NT2/D1 (cell line): ENCODE data around the gene IFT25.

Source experiments
- DNase-seq: peaks from one replicate; pipeline ENCODE4 v3.0.0-alpha.2; 2011; ENCODE audit warnings: low read depth, low spot score
- H3K27me3 ChIP-seq: 2 replicates; pipeline ENCODE4 v1.6.0; 2011; ENCODE audit warnings: mild to moderate bottlenecking; ENCODE audit not compliant: insufficient read length, insufficient read depth
- H3K36me3 ChIP-seq: 2 replicates; pipeline ENCODE4 v1.6.1; 2011; ENCODE audit warnings: mild to moderate bottlenecking, low read length, mixed read lengths; ENCODE audit not compliant: insufficient read depth, insufficient read length
- H3K4me1 ChIP-seq: 2 replicates; pipeline ENCODE4 v1.5.1; 2011; ENCODE audit not compliant: insufficient read depth, insufficient read length
- H3K4me3 ChIP-seq: 2 replicates; pipeline ENCODE4 v1.5.1; 2011; ENCODE audit warnings: low read depth; ENCODE audit not compliant: insufficient read length
- H3K9ac ChIP-seq: 2 replicates; pipeline ENCODE4 v1.6.0; 2011; ENCODE audit warnings: low read depth; ENCODE audit not compliant: insufficient read length
- H3K9me3 ChIP-seq: 2 replicates; pipeline ENCODE4 v1.5.1; 2011; ENCODE audit warnings: mild to moderate bottlenecking, low read length; ENCODE audit not compliant: insufficient read depth
- SUZ12 ChIP-seq: IDR thresholded peaks from 2 replicates; pipeline ENCODE4 v1.6.1; 2011; ENCODE audit not compliant: insufficient read length, insufficient read depth; ENCODE audit errors: extremely low read depth
- YY1 ChIP-seq: IDR thresholded peaks from 2 replicates; pipeline ENCODE4 v1.6.1; 2011; ENCODE audit not compliant: insufficient read length, insufficient read depth
- ZNF274 ChIP-seq: IDR thresholded peaks from 2 replicates; pipeline ENCODE4 v1.6.1; 2011; ENCODE audit warnings: mild to moderate bottlenecking, low read depth, low read length

IFT25 gene

DNA sequence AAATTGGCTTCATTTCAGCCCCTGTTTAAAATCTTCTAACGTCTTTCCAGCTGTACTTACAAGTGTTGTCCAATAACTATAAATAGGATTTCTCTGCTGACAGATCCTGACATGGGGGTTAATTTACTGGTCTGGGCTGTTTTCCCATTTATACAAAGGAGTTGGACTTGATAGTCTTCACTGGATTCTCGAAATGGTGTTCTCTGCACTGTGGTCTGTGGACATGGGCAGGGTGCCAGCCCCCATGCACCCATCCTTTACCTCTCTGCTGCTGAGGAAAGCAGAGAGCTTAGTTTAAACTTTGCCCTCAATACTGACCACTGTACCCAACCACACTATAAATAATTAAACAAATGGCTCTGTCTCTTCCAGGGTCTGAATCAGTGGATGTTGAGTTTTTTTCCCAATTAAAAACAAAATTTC lies 46.3 kb downstream of the IFT25 start:
- TF ChIP-seq SUZ12 (no peak), YY1 (no peak), ZNF274 (no peak)
- peaks cover 11% of the 10 kb centered on the region for H3K4me1 ChIP-seq
- no peaks in the 10 kb centered on the region for H3K27me3 ChIP-seq
- H3K9me3 ChIP-seq: no peaks in the 10 kb centered on the region
- DNase-seq: no peak
- H3K36me3 ChIP-seq: no peaks in the 10 kb centered on the region
- no peak overlapping the region for H3K9ac ChIP-seq
- no peak overlapping the region for H3K4me3 ChIP-seq

DNA sequence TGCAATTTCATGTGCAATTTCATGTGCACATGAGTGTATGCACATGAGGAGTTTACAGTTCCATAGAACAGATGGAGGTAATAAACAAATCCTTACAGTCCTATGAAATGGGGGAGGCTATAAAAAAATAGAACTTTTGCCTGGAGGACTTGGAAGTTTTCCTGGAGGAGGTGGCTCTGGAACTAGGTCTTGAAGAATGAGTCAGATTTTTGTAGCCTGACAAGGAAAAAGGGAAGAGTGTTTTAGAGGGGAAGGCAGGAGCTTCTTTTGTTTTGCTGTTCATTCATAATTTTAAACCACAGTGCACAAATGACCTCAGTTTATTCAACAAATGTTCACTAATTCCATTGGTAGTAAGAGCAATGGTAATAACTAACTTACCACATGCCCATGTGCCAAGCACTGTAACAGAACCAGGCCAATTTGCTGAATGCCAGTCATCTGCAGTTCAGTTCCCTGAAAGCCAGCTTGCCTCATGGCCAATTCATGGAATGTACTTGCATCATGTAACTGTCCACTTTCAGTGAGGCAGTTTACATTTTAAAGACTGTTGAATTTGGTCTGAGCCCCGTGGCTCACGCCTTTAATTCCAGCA lies 48.8 kb downstream of the IFT25 start:
- Histone ChIP-seq H3K36me3 (no peaks in the 10 kb centered on the region), H3K9me3 (no peaks in the 10 kb centered on the region), H3K27me3 (no peaks in the 10 kb centered on the region), H3K4me1 (peaks cover 3% of the 10 kb centered on the region), H3K9ac (no peak overlapping the region), H3K4me3 (no peak overlapping the region)
- DNase-seq: no peak
- TF ChIP-seq YY1: no peak
- TF ChIP-seq ZNF274: no peak
- TF ChIP-seq SUZ12: no peak

- H3K4me3 ChIP-seq: no peak overlapping the region
- TF ChIP-seq SUZ12: no peak
- no peak for TF ChIP-seq ZNF274
- no peak for TF ChIP-seq YY1
- no peak for DNase-seq
- H3K27me3 ChIP-seq: no peaks in the 10 kb centered on the region
- H3K9ac ChIP-seq: no peak overlapping the region
- H3K36me3 ChIP-seq: no peaks in the 10 kb centered on the region
- peaks cover 3% of the 10 kb centered on the region for H3K4me1 ChIP-seq
- no peaks in the 10 kb centered on the region for H3K9me3 ChIP-seq
Observed at GRCh38 chr1:53895421-53895820, 50.1 kb downstream of the IFT25 start.

DNA sequence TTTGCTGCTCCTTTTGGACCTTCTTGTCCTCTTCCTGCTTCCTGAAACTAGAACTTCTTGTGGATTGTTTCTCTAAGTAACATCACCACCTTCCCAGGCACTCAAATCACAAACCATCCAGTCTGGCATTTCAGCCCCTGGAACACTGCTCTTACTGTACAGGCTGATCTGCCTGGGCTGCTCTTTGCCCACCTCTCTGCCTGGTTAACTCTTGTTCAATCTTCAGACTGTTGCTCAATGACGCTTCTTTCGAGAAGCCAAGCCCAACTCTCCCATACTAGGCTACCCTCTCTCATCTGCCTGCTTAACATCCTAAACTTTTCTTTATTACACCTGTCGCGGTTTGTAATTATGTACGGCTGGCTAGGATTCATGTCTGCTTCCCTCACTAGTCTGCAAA lies 50.9 kb downstream of the IFT25 start:
- Histone ChIP-seq H3K9me3 (no peaks in the 10 kb centered on the region), H3K4me1 (peaks cover 3% of the 10 kb centered on the region), H3K27me3 (no peaks in the 10 kb centered on the region), H3K36me3 (no peaks in the 10 kb centered on the region), H3K9ac (no peak overlapping the region), H3K4me3 (no peak overlapping the region)
- DNase-seq: no peak
- TF ChIP-seq SUZ12: no peak

GRCh38 chr1:53893999-53894636 lies 51.4 kb downstream of the IFT25 start, which contains the start of gene DIO1:
Gene DIO1, plus strand, starts transcription at chr1:53894187. Its CDS starts 24 bp downstream, at chr1:53894211.
- Histone ChIP-seq H3K4me1 (peaks cover 5% of the 10 kb centered on the region), H3K9ac (no peak within 1 kb of the TSS), H3K27me3 (no peaks in the 10 kb centered on the region), H3K9me3 (no peaks in the 10 kb centered on the region), H3K36me3 (no peaks in the 10 kb centered on the region), H3K4me3 (no peak within 1 kb of the TSS)
- no peak for DNase-seq
- TF ChIP-seq SUZ12: no peak
- no peak for TF ChIP-seq YY1
- TF ChIP-seq ZNF274: no peak

- Histone ChIP-seq H3K4me1 (peaks cover 3% of the 10 kb centered on the region), H3K4me3 (no peak overlapping the region), H3K9ac (no peak overlapping the region), H3K36me3 (peaks cover 5% of the 10 kb centered on the region), H3K9me3 (no peaks in the 10 kb centered on the region), H3K27me3 (no peaks in the 10 kb centered on the region)
- no peak for DNase-seq
- TF ChIP-seq SUZ12 (no peak), ZNF274 (no peak), YY1 (no peak)
Observed at GRCh38 chr1:53892911-53893310, 52.6 kb downstream of the IFT25 start.

DNA sequence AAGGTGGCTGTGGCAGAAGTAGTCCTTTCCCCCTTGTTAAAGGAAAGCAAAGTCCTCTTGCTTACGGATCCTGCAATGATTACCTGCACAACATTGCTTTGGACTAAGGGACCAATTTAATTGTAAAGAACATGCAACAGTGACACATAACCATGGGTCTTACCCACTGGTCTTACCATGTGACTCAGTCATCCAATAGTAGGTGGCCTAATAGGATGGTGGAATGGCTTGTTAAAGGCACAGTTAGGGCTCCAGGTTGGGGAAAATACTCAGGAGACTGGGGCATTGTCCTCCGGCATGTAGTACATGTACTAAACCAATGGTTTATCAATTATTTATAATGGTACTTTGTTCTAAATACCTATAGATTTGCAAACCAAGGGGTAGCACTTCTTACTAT lies 53.8 kb downstream of the IFT25 start:
- no peak overlapping the region for H3K4me3 ChIP-seq
- TF ChIP-seq SUZ12: no peak
- TF ChIP-seq YY1: no peak
- no peak for TF ChIP-seq ZNF274
- H3K9me3 ChIP-seq: no peaks in the 10 kb centered on the region
- no peak for DNase-seq
- no peaks in the 10 kb centered on the region for H3K27me3 ChIP-seq
- H3K36me3 ChIP-seq: peaks cover 13% of the 10 kb centered on the region
- H3K4me1 ChIP-seq: peaks cover 2% of the 10 kb centered on the region
- no peak overlapping the region for H3K9ac ChIP-seq
